HFF-Myc (cell line): Measurements from ENCODE around the gene RFTN1.

Experiments
- DNase-seq: peaks from one replicate; pipeline ENCODE4 v3.0.0-alpha.2; 2011; ENCODE audit warnings: low read depth; ENCODE audit errors: extremely low read depth
- H3K4me3 ChIP-seq: replicated peaks from 2 replicates; pipeline ENCODE4 v1.5.1; 2011; ENCODE audit warnings: low read depth, mild to moderate bottlenecking, control low read depth, low read length
- TF ChIP-seq, protein P1 (sequence below): IDR thresholded peaks from 2 replicates; pipeline ENCODE4 v1.5.1; 2012; ENCODE audit warnings: mild to moderate bottlenecking, low read depth, low read length, control low read depth; ENCODE audit errors: missing control alignments

The RFTN1 gene

DNA sequence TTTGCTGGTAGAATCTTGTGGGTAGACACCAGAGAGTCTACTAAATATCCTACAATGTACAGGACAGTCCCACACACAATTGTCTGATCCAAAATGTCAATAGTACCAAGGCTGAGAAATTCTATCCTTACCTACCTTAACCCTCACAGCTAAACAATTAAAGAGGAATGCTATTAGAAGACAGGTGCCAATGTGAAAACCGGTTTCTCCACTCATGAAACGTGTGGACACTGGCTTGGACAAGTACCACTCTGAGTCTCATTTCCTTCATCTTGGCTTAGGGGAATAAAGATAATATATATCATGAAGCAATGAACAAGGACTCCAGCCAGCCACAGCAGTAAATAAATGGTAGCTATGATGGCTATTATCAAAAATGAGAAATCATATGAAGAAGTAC lies 90.2 kb downstream of the RFTN1 start:
- DNase-seq: no peak
- H3K4me3 ChIP-seq: no peak overlapping the region
- TF ChIP-seq, protein P1, sequence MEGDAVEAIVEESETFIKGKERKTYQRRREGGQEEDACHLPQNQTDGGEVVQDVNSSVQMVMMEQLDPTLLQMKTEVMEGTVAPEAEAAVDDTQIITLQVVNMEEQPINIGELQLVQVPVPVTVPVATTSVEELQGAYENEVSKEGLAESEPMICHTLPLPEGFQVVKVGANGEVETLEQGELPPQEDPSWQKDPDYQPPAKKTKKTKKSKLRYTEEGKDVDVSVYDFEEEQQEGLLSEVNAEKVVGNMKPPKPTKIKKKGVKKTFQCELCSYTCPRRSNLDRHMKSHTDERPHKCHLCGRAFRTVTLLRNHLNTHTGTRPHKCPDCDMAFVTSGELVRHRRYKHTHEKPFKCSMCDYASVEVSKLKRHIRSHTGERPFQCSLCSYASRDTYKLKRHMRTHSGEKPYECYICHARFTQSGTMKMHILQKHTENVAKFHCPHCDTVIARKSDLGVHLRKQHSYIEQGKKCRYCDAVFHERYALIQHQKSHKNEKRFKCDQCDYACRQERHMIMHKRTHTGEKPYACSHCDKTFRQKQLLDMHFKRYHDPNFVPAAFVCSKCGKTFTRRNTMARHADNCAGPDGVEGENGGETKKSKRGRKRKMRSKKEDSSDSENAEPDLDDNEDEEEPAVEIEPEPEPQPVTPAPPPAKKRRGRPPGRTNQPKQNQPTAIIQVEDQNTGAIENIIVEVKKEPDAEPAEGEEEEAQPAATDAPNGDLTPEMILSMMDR: no peak

GRCh38 chr3:16419640-16420241 lies 93.8 kb downstream of the RFTN1 start:
- H3K4me3 ChIP-seq: no peak overlapping the region
- no peak for DNase-seq
- TF ChIP-seq, protein P1: no peak

DNA sequence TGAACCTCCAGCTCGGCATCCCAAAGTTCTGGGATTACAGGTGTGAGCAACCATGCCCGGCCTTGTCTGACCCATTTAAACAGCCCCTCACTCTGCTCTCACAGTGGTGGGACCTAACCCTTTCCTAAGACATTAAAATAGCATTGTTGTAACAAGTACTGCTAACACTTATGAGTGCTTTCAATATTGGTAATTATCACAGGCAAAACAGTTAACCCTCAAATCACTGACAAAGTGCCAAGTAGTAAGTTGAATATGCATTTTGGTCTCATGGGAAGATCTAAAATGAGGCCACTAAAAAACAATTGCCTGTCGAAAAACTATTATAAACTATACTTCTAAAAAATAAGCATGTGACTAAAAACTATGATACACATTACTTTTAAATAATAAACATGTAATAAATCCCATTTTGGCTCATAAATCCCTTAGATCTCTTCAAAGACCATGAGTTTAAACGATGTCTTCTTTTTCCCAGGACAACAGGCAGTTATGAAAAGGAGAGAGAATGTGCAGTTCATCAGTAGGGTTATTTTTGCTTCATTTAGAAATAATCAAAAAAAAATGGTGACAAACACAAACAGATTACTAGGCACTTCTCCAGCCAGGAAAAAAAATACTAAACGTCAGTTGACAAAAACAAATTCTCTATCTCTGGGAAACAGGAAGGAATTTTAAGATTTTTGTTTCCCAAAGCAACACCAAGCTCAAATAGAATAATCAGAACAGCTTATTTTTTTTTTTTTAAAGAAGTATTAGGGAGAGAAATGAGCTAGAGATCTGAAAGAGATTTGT lies 95.4 kb downstream of the RFTN1 start:
- no peak for DNase-seq
- TF ChIP-seq, protein P1: no peak
- H3K4me3 ChIP-seq: no peak overlapping the region

- no peak for DNase-seq
- TF ChIP-seq, protein P1: no peak
- no peak overlapping the region for H3K4me3 ChIP-seq
Measured at GRCh38 chr3:16415911-16416476, 97.5 kb downstream of the RFTN1 start.

DNA sequence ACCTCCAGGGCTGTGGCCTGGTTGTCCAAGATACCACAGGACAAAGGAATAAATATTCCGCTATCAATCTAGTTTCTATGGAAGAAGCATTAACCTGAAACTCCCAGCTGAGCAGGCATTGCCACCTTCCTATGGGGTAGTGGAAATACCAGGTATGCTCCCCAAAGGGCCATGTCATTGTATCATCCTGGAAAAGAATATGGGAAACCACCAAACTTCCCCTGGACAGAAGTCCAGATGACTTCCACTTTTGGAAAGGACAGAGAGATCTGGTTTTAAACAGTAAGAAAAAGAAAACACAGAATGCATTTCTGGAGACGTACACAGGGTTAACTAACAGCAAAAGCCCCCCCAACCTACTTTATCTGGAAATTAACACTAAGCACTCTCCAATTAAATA lies 100.2 kb downstream of the RFTN1 start:
- no peak for DNase-seq
- H3K4me3 ChIP-seq: no peak overlapping the region

GRCh38 chr3:16412192-16412800 lies 101.2 kb downstream of the RFTN1 start:
- TF ChIP-seq, protein P1: no peak
- H3K4me3 ChIP-seq: no peak overlapping the region

More for the DNA sequence above, 100.2 kb downstream of the RFTN1 start:
- TF ChIP-seq, protein P1: no peak

More at GRCh38 chr3:16412192-16412800, 101.2 kb downstream of the RFTN1 start:
- no peak for DNase-seq
